SJCRH30 (cell line): Measurements from ENCODE around the gene STARD10. TPM values are rescaled to one million over a fixed set of nuclear protein-coding genes. Genes with fewer than 3 reads are reported as not detected.
A peak's percentile ranks its signal among the peaks of the same experiment; 100 is the strongest.

Experiments
- DNase-seq, 2 experiments: peaks; one replicate each; pipeline ENCODE4 v3.0.0-alpha.2; 2015 to 2020
- H3K27ac ChIP-seq: fragments of 250-450 bp; sonication (Bioruptor Pico); 2 replicates; pipeline ENCODE4 v1.5.1; 2020; ENCODE audit warnings: mild to moderate bottlenecking, moderate library complexity
- H3K27me3 ChIP-seq: fragments of 250-450 bp; sonication (Bioruptor Pico); 2 replicates; pipeline ENCODE4 v1.5.1; 2020; ENCODE audit warnings: mild to moderate bottlenecking, moderate library complexity
- H3K36me3 ChIP-seq: fragments of 250-450 bp; sonication (Bioruptor Pico); 2 replicates; pipeline ENCODE4 v1.5.1; 2020; ENCODE audit warnings: mild to moderate bottlenecking, moderate library complexity
- H3K4me1 ChIP-seq: fragments of 250-450 bp; sonication (Bioruptor Pico); 2 replicates; pipeline ENCODE4 v1.5.1; 2020; ENCODE audit warnings: mild to moderate bottlenecking, moderate library complexity
- H3K4me3 ChIP-seq: fragments of 250-450 bp; sonication (Bioruptor Pico); 2 replicates; pipeline ENCODE4 v1.5.1; 2020; ENCODE audit warnings: mild to moderate bottlenecking, moderate library complexity
- H3K9me3 ChIP-seq: fragments of 250-450 bp; sonication (Bioruptor Pico); replicated peaks from 2 replicates; pipeline ENCODE4 v1.5.1; 2020; ENCODE audit warnings: mild to moderate bottlenecking, moderate library complexity
- total RNA-seq: library from RNA; depleted of rRNA; stranded (reverse); fragments of >200 nt; shearing (Covaris generic); gene quantifications from 2 replicates; pipeline ENCODE4 v1.2.3, GENCODE V29; 2014; rRNA removed

STARD10 gene, protein sequence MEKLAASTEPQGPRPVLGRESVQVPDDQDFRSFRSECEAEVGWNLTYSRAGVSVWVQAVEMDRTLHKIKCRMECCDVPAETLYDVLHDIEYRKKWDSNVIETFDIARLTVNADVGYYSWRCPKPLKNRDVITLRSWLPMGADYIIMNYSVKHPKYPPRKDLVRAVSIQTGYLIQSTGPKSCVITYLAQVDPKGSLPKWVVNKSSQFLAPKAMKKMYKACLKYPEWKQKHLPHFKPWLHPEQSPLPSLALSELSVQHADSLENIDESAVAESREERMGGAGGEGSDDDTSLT
- total RNA-seq = 6.0 and 10.3 TPM in 2 replicates

DNA sequence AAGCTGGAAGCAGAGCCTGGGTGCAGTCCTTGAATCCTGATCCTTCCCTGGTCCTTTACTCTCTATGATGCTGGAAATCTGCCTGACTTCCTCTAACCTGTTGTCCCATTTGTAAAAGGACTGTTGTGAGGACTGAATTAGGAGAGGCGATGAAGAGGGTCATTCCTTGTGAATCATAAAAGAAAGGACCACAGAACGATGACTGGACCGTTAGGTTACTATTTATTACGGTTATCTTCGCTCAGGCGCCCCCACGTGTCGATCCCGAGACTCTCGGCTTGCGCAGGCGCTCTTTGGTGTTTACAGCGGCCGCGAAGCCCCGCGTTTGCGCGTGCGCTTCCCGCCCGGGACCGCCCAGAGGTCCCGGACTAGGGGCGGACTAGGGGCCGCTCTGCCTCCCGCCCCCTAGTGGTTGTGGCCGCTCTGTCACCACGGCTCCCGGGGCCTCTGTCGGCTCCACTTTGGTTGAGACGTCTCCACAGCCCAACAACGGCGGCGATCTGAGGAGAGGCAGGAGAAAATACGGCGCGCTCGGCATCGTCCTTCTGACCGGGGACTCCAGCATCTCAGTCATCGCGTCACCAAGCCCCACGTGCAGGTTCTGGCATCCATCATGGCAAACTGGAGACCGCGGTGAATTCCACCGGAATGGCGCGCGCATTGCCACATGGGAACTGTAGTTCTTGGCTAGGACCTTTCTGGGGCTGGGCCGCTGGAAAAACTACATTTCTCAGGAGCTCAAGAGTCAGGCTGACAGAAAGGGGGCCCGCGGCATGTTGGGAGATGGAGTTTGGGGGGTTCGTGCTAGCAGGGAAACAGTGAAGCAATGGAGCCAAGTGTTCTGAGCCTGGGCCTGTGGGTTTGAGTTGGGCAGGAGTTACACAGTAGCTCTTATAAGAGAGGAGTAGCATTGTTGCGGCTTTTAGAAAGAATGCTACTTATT lies at the start of gene STARD10:
Gene STARD10 (minus strand): TSS at position 623 of the 943 bp plus-strand sequence. CDS start 12,866 bp downstream, outside the sequence.
- H3K27me3 ChIP-seq = no peaks in the 10 kb centered on the region
- DNase-seq = peak; percentile 93 to 97
- peak within 1 kb of the TSS; percentile 48 for H3K27ac ChIP-seq
- H3K9me3 ChIP-seq = no peaks in the 10 kb centered on the region
- peak within 1 kb of the TSS; percentile 69 for H3K4me3 ChIP-seq
- no peaks in the 10 kb centered on the region for H3K36me3 ChIP-seq
- H3K4me1 ChIP-seq = peaks cover 4% of the 10 kb centered on the region; the same call in 1 of the 2 replicates

DNA sequence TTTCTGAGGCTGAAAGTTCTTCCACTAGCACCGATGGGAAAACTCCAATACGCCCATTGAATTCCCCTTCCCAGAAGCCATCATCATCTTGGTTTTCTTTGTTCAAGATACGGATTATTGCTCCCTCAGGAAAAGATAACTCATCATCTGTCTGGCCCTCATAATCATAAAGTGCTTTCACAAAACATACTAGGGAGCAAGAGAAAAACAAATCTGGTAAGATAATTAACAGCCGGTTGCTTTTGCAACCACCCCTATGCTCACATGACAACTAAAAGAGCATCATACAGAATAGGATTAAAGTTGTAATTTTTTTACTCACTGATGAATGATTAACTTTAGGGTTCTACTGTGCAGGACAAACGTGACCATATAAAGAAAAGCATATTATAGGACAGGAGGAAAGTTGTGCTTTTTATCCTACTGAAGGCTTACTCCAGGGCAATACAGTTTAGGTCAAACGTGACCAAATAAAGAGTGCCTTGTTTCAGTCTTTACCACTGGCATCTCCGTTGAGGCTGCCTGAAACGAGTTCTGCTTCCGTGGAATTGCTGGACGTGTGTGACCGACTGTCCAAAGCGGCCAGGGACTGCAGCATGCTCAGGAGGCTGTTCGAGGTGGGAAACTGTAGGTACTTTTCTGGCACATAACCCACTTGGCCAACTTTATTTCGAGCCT lies 48.9 kb upstream of the STARD10 start:
- H3K27me3 ChIP-seq = no peaks in the 10 kb centered on the region
- 0 out of 2 replicates have a peak, but pooled peaks cover 2% of the 10 kb centered on the region for H3K36me3 ChIP-seq
- H3K27ac ChIP-seq = no peak overlapping the region
- H3K4me3 ChIP-seq = no peak overlapping the region
- H3K9me3 ChIP-seq = no peaks in the 10 kb centered on the region
- DNase-seq = no peak
- H3K4me1 ChIP-seq = no peaks in the 10 kb centered on the region

DNA sequence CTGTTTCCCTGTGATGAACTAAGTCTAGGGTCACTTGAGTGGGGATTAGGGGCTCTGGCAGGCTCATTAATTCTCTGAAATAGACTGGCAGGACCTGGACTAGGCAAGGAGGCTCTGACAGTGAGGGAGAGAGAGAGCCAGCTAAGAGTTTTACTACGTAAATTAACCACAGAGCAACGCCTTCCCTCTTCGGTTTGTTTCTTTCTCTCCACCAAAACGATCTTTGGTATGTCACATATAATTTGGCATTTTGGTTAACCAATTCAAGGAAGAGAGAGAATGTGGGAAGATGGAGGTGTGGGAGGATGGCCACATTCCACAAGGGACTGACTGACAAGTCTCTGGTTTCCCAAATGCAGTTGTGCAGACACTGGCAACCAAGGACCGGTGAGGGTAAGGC lies 48.3 kb upstream of the STARD10 start:
- Histone ChIP-seq H3K4me3 (no peak overlapping the region), H3K9me3 (no peaks in the 10 kb centered on the region)

DNA sequence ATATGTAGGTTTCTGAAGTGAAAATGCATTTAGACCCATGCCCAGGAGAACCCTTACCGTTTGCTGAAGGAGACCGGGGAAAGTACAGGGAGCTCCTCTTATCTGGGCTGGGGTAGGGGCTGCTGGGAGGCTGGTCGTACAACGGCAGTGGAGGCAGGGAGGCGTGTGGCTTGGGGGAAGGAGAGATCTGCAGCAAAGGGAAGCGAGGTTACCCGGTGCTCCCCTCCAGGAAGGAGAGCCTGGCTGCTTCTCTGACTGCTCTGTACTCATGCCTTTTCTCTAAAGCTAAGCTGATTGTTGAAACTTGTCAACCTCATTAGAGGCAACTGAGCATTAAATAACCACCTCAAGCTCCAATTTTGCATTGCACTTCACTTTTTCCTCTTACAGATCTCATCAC lies 47.5 kb upstream of the STARD10 start:
- Histone ChIP-seq H3K36me3 (0 out of 2 replicates have a peak, but pooled peaks cover 2% of the 10 kb centered on the region), H3K27me3 (no peaks in the 10 kb centered on the region), H3K9me3 (no peaks in the 10 kb centered on the region), H3K27ac (no peak overlapping the region), H3K4me1 (peaks cover 3% of the 10 kb centered on the region), H3K4me3 (no peak overlapping the region)
- DNase-seq = no peak

More for the DNA sequence above, 48.3 kb upstream of the STARD10 start:
- Histone ChIP-seq H3K27ac (no peak overlapping the region), H3K27me3 (no peaks in the 10 kb centered on the region), H3K36me3 (0 out of 2 replicates have a peak, but pooled peaks cover 2% of the 10 kb centered on the region), H3K4me1 (no peaks in the 10 kb centered on the region)
- no peak for DNase-seq

DNA sequence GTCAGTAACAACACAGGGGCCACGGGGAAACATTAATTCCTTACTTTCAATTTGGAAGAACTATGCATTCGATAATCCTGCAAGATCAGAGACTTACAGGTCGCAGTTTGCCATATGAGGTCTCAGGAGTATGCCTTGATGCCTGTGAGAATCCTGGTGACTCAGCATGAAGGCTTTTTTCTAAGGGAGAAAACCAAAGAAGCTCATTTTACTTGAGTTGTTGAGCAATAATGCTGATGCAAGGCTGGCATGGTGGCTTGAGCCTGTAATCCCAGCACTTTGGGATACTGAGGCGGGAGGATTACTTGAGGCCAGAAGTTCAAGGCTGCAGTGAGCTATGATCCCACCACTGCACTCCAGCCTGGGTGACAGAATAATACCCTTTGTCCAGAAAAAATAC lies 46.9 kb upstream of the STARD10 start:
- Histone ChIP-seq H3K4me1 (peaks cover 10% of the 10 kb centered on the region), H3K4me3 (no peak overlapping the region), H3K27ac (no peak overlapping the region), H3K27me3 (no peaks in the 10 kb centered on the region), H3K9me3 (no peaks in the 10 kb centered on the region), H3K36me3 (0 out of 2 replicates have a peak, but pooled peaks cover 2% of the 10 kb centered on the region)
- no peak for DNase-seq

DNA sequence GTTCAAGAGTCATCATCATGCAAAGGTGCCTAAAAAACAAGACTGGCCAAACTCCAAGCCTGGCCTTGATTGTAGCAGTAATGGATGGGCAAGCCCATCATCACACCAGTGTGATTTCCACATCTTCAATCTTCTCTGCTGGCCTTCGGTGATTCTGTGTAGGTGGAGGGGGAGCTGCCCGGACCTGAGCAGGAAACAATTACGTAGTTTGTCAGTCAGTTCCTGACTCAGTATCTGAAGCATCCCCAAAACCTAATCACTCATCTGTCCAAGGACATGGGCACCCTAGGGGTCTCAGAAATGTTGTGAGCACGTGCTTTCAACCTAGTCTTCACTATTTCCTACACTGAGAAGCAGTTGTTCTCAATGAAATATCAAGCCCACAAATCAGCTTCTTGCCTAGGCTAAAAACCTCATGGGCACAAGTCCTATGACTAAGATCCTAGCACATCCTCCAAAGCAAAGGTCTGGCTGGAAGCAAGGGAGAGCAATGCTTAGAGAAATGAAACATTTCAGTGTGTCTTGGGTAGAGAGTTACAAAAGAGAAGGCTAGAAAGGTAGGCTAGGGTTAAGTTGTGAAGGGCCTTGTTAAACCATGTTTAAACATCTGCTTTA lies 45.0 kb upstream of the STARD10 start:
- H3K4me3 ChIP-seq = no peak overlapping the region
- no peak overlapping the region for H3K27ac ChIP-seq
- peaks cover 11% of the 10 kb centered on the region for H3K4me1 ChIP-seq
- no peaks in the 10 kb centered on the region for H3K27me3 ChIP-seq
- no peak for DNase-seq
- H3K9me3 ChIP-seq = no peaks in the 10 kb centered on the region
- H3K36me3 ChIP-seq = 0 out of 2 replicates have a peak, but pooled peaks cover 2% of the 10 kb centered on the region

DNA sequence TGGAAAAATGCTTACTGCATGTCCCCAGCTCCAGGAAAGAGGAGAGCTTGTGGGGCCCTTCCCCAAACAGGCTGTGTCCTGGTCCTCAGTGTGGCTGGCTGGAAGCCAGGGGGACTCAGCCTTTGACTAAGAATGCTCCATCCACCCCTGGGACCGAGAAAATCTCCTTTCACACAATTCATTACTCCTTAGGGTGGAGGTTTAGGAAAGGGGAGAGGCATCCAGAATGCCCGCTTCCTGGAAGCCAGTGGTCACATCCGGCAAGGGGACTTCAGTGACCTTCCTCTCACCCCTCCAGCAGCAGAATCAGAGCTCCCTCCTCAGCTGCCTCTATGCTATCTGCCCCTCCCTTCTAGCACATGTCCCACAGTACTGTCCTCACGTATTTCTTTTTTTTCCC lies 42.3 kb upstream of the STARD10 start:
- Histone ChIP-seq H3K9me3 (no peaks in the 10 kb centered on the region), H3K4me3 (no peak overlapping the region), H3K27ac (peak overlapping the region; percentile 23; the same call in 1 of the 2 replicates), H3K27me3 (no peaks in the 10 kb centered on the region), H3K36me3 (0 out of 2 replicates have a peak, but pooled peaks cover 2% of the 10 kb centered on the region), H3K4me1 (peaks cover 14% of the 10 kb centered on the region)
- peak; percentile 55 to 65 for DNase-seq

DNA sequence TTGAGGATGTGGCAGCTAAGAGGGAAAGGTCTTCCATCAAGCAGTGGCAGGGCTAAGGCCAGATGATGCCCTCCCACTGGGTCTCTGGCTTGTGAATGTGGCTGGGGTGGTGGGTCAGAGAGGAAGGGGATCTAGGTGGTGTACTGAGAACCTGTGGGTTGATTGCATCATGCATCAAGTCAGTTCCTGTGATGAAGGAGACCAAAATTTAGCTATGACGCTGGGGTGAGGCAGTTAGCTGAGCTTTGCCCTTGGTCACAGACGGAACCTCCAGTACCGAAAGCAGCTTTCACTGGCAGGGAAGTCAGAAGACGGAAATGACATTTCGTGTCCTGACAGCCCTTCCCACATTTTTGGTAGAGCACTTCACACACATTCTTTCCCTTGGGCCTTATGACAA lies 41.1 kb upstream of the STARD10 start:
- H3K4me1 ChIP-seq = peaks cover 14% of the 10 kb centered on the region
- no peak overlapping the region for H3K4me3 ChIP-seq
- no peak for DNase-seq
- H3K9me3 ChIP-seq = no peaks in the 10 kb centered on the region
- no peak overlapping the region for H3K27ac ChIP-seq
- H3K27me3 ChIP-seq = no peaks in the 10 kb centered on the region
- H3K36me3 ChIP-seq = no peaks in the 10 kb centered on the region

DNA sequence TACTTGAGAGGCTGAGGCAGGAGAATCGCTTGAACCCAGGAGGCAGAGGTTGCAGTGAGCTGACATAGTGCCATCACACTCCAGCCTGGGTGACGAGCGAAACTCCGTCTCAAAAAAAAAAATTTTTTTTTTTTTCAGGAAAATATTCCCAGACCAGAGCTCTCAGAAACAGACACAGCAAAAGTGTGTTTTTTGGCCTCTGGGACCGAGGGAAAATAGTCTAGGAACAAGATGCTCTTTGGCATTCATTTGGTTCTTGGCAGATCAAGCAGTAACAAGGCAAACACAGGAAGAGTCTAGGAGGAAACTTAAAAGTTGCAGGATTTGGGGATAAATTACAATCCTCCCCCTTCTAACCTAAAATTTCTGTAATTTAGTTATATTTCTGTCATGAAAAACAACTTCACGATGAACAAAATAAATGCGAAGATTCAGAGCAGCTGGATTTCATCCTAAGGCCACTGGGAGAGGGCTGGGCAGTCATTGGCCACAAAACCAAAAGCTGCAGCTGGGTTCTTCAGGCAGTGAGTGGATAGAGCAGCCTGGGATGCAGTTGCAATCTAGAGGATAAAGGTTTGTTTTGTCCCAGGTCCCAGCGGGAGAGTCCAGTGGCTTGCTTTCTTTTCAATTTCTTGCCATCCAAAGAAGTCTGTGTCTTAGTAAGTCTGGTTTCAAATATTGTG lies 40.1 kb upstream of the STARD10 start:
- Histone ChIP-seq H3K4me1 (peaks cover 14% of the 10 kb centered on the region), H3K36me3 (no peaks in the 10 kb centered on the region), H3K27me3 (no peaks in the 10 kb centered on the region), H3K4me3 (no peak overlapping the region), H3K9me3 (no peaks in the 10 kb centered on the region), H3K27ac (no peak overlapping the region)
- no peak for DNase-seq

DNA sequence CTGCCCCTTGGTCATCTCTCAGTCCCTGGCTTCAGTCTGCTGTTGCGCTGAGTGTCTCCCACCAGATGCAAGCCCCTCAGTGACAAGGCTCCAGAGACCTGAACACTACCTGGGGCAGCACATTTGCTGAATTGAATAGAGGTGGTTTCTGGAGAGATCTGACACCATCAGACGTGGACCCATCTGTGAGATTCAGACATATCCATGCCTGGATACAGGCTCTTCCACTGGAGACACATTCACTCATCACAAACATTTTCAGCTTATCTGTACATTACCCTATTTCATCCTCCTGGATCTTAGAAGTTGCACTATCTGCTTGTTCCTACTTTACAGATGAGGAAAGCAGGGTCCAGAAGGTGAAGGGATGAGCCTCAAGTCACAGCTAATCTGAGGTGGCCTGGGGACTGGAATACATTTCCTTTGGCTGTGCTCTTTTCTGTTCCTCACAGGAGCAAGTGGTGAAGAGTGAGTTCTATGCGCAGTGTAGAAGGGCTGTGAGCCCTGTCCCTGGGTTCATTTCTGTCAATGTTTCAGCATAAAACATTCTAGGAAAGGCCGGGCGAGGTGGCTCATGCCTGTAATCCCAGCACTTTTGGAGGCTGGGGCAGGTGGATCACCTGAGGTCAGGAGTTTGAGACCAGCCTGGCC lies 39.4 kb upstream of the STARD10 start:
- Histone ChIP-seq H3K4me3 (no peak overlapping the region), H3K27me3 (no peaks in the 10 kb centered on the region)

DNA sequence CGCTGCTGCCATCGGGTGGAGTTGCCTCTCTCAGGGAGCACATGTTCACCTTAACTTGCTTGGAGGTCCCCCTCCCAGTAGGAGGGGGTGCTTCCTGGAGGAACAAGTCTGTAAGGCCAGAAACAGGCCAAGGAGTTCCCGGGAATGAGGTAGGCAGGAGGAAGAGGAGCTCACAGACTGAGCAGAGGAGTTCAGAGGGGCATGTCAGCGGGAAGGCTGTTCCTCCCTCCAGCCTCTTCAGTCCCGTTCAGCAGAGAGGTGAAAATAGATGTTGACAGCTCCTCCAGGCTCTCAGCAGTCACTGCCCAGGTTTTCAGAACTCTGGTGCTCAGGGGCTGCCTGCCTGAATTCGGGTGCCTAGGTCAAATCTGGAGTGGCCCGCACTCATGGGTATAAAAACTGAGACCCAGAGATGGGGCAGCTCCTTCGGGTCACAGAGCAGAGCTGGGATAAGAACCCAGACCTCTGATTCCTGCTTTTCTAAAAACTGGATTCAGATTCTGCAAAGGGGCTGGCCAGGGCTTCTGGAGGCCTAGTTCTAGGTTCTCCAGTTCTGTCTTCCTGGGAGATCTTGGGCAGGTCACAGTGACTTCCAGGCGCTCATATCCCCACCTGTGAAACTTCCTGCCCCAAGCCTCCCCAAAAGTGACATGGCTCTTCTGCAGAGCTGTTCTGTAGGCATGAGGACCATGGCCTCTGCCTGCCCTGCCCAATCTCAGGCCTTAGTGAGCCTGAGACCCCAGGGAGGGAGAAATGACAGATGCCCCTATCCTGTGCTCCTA lies 38.6 kb upstream of the STARD10 start:
- Histone ChIP-seq H3K4me3 (no peak overlapping the region), H3K4me1 (peaks cover 14% of the 10 kb centered on the region), H3K27ac (no peak overlapping the region), H3K27me3 (no peaks in the 10 kb centered on the region), H3K36me3 (no peaks in the 10 kb centered on the region), H3K9me3 (no peaks in the 10 kb centered on the region)
- no peak for DNase-seq

More for the DNA sequence above, 39.4 kb upstream of the STARD10 start:
- H3K36me3 ChIP-seq = no peaks in the 10 kb centered on the region
- H3K27ac ChIP-seq = no peak overlapping the region
- no peaks in the 10 kb centered on the region for H3K9me3 ChIP-seq
- H3K4me1 ChIP-seq = peaks cover 14% of the 10 kb centered on the region
- DNase-seq = no peak

DNA sequence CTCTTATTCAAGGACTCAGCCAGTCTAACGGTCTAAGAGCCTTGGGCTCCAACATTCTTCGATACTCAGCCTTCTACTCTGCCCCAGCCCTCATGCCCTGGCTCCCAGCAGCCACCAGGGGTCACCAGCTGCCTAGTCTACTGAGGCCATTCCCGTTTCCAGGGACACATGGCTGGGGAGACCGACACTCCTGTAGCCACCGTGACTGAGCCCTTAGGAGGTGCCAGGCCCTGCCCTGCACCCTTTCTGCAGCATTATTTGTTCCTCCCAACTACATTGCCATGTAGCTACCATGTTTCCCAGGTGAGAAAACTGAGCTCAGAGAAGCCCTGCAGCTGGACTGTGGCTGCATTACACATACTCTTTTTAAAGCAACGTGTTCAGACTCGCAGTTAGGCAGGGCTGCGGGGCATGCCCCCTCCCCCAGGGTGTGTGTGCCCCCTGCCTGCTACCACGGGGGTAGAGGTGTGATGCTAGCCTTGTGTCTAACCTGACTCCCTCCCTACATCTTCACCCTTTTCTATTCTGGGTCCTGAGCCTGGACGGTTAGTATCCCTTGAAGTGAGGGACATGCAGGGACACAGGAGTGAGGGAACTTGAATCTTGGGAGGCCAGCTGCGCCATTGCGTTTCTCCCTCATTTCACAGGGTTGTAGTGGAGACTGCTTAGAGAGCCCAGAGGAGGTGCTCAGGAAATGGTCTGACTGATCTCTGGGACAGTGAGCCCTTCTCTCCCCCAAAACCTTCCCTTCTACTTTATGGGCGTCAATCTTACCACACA lies 37.9 kb upstream of the STARD10 start:
- H3K9me3 ChIP-seq = no peaks in the 10 kb centered on the region
- H3K4me3 ChIP-seq = no peak overlapping the region
- H3K27ac ChIP-seq = no peak overlapping the region
- peak; percentile 71 to 88 for DNase-seq
- no peaks in the 10 kb centered on the region for H3K27me3 ChIP-seq
- peaks cover 14% of the 10 kb centered on the region for H3K4me1 ChIP-seq
- H3K36me3 ChIP-seq = no peaks in the 10 kb centered on the region
